ENCODE results near the gene SCARB2. TPM values are rescaled to one million over a fixed set of nuclear protein-coding genes. Genes with fewer than 3 reads are reported as not detected.
A peak's percentile ranks its signal among the peaks of the same experiment; 100 is the strongest.

The SCARB2 gene
- total and polyA plus RNA-seq, 9 donors: 101 to 154 (median 120) TPM

DNA sequence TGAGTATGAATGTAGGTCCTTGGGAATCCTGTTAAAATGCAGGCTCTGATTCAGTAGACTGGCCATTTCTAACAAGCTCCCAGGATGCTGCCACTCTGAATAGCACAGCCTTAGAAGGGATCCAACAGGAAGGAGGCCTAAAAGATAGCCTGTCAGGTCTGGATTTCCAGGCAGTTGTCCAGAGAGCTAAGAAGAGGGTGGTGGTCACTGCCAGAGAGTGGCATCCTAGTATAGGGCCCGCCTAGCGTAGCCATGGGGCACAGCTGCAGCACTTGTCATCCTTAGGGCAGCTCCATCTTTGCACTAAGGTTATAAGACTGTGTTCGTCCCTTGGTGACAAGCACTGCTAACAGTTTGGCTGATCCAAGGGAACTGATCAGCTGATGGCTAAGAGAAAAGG is 44.9 kb downstream of the SCARB2 start:
- no peak overlapping the region for H3K27ac ChIP-seq (ENCODE audit: low read length)
- H3K27me3 ChIP-seq (ENCODE audit: control insufficient read depth, insufficient read depth, low read length): no peaks in the 10 kb centered on the region
- H3K4me3 ChIP-seq (ENCODE audit: low read length): no peak overlapping the region
- H3K9me3 ChIP-seq (replicated peaks; ENCODE audit: control insufficient read depth, low read depth, low read length): no peaks in the 10 kb centered on the region
- H3K36me3 ChIP-seq (ENCODE audit: control insufficient read depth, insufficient read depth, low read length): peaks cover 55% of the 10 kb centered on the region
- no peaks in the 10 kb centered on the region for H3K4me1 ChIP-seq (ENCODE audit: control insufficient read depth, insufficient read depth, low read length)
- WGBS (ENCODE audit: insufficient coverage): 100% methylated on average over 3 of the region's 3 CpGs
- DNase-seq: no peak

DNA sequence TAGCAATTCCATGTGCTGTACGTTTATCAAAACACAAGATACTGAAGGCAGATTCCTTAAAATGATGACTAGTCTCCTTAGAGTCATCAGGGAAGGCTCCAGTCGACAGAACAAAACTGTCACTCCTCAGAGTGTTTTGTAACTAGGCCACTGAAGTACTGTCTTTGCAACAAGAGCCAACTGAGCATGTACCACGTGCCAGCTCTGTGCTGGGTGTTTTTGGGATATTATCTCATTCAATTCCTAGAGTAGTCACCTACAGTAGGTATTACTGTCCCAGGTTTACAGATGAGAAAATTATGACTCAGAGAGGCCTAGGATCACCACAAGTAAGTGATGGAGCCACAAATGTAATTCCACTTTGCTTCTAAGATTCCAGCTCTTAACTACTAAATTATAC is 47.1 kb downstream of the SCARB2 start:
- Histone ChIP-seq H3K36me3 (ENCODE audit: control insufficient read depth, insufficient read depth, low read length) (peaks cover 56% of the 10 kb centered on the region), H3K4me3 (ENCODE audit: low read length) (no peak overlapping the region), H3K9me3 (replicated peaks; ENCODE audit: control insufficient read depth, low read depth, low read length) (no peaks in the 10 kb centered on the region), H3K4me1 (ENCODE audit: control insufficient read depth, insufficient read depth, low read length) (no peaks in the 10 kb centered on the region), H3K27me3 (ENCODE audit: control insufficient read depth, insufficient read depth, low read length) (no peaks in the 10 kb centered on the region), H3K27ac (ENCODE audit: low read length) (no peak overlapping the region)
- 100% methylated on average over 2 of the region's 3 CpGs for WGBS (ENCODE audit: insufficient coverage)
- no peak for DNase-seq

DNA sequence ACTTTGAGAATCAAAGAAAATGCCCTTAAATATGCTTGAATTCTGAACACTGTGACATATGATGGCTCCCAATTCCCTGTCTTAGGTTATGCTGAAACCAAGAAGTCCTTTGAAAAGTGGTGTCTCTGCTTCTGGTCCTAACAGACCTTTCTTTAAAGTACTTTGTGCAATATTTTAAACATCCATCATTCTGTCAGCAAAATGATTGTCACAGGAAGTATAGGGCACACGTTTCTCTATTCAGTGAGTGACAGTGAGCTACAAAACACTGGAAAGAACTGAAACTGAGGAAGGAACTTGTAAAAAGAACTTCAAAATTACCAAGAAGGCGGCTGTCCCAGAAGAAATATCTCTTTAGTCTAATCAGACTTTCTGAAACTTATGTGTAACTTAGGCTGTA is 53.3 kb downstream of the SCARB2 start:
- Histone ChIP-seq H3K27me3 (ENCODE audit: control insufficient read depth, insufficient read depth, low read length) (no peaks in the 10 kb centered on the region), H3K36me3 (ENCODE audit: control insufficient read depth, insufficient read depth, low read length) (peaks cover 34% of the 10 kb centered on the region), H3K27ac (ENCODE audit: low read length) (no peak overlapping the region), H3K9me3 (replicated peaks; ENCODE audit: control insufficient read depth, low read depth, low read length) (no peaks in the 10 kb centered on the region), H3K4me3 (ENCODE audit: low read length) (no peak overlapping the region), H3K4me1 (ENCODE audit: control insufficient read depth, insufficient read depth, low read length) (peaks cover 8% of the 10 kb centered on the region)
- WGBS (ENCODE audit: insufficient coverage): no CpG with 5 or more reads among the region's 2 CpGs
- no peak for DNase-seq

DNA sequence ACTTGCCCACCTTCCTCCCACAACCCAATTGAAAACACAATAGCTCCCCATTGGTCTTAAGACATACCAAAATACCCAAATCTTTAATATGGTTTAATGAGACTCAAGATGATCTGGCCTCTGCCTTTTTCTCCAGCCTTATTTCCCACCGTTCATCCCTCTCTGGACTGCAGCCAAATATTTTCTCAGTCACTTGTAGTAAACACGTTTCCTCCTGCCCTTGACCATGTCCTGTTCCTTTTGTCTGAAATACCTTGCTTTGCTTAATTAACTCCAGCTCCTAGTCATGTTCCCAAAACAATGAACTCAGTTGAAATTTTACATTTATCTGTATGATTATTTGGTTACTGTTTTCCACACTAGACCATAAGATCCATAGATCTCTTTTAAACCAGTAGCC is 57.0 kb downstream of the SCARB2 start:
- no peaks in the 10 kb centered on the region for H3K9me3 ChIP-seq (replicated peaks; ENCODE audit: control insufficient read depth, low read depth, low read length)
- H3K4me3 ChIP-seq (ENCODE audit: low read length): no peak overlapping the region
- H3K27me3 ChIP-seq (ENCODE audit: control insufficient read depth, insufficient read depth, low read length): no peaks in the 10 kb centered on the region
- no peak overlapping the region for H3K27ac ChIP-seq (ENCODE audit: low read length)
- H3K4me1 ChIP-seq (ENCODE audit: control insufficient read depth, insufficient read depth, low read length): peaks cover 8% of the 10 kb centered on the region
- 6% methylated on average over 2 of the region's 2 CpGs for WGBS (ENCODE audit: insufficient coverage)
- peak; percentile 20 for DNase-seq
- peaks cover 12% of the 10 kb centered on the region for H3K36me3 ChIP-seq (ENCODE audit: control insufficient read depth, insufficient read depth, low read length)

DNA sequence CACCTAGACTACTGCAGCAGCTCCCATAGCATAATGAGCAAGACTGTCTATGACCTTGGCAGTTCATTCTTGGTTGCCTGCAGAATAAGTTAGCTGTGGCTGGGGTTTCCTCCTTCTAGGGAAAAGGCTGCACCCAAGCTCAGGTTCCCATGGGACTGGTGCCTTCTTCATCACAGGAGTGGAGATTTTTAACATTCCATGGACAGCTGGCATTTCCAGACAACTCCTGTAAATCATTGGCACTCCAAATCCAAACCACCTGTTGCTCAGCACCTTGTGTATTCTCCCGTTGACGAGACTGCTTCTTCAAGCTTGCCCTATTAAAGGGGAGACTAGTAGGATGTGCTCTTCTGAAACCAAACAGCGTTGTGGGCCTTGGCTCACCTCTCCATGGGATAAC is 57.6 kb downstream of the SCARB2 start:
- no peaks in the 10 kb centered on the region for H3K9me3 ChIP-seq (replicated peaks; ENCODE audit: control insufficient read depth, low read depth, low read length)
- H3K27me3 ChIP-seq (ENCODE audit: control insufficient read depth, insufficient read depth, low read length): no peaks in the 10 kb centered on the region
- peaks cover 8% of the 10 kb centered on the region for H3K4me1 ChIP-seq (ENCODE audit: control insufficient read depth, insufficient read depth, low read length)
- no peak overlapping the region for H3K4me3 ChIP-seq (ENCODE audit: low read length)
- H3K36me3 ChIP-seq (ENCODE audit: control insufficient read depth, insufficient read depth, low read length): peaks cover 7% of the 10 kb centered on the region
- no peak overlapping the region for H3K27ac ChIP-seq (ENCODE audit: low read length)
- no CpG with 5 or more reads among the region's 3 CpGs for WGBS (ENCODE audit: insufficient coverage)
- DNase-seq: peak; percentile 10

DNA sequence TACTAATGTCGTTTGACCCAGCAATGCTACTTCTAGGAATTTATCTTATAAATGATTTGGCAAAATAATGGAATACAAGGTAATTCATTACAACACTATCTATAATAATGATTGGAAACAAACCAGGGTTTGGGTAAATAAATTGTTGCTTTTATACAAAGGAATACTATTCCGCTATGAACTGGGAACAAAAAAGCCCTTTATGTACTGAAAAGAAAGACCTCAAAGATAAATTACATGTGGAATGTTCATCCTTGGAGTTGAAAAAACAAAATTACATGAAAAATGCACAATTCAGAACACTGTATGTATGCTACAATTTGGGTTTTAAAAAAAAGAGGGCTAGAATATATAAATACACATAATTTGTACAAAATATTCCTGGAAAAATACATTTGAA is 60.3 kb downstream of the SCARB2 start:
- Histone ChIP-seq H3K36me3 (ENCODE audit: control insufficient read depth, insufficient read depth, low read length) (peaks cover 3% of the 10 kb centered on the region), H3K27ac (ENCODE audit: low read length) (no peak overlapping the region), H3K9me3 (replicated peaks; ENCODE audit: control insufficient read depth, low read depth, low read length) (no peaks in the 10 kb centered on the region), H3K4me3 (ENCODE audit: low read length) (no peak overlapping the region), H3K27me3 (ENCODE audit: control insufficient read depth, insufficient read depth, low read length) (no peaks in the 10 kb centered on the region), H3K4me1 (ENCODE audit: control insufficient read depth, insufficient read depth, low read length) (peaks cover 14% of the 10 kb centered on the region)
- DNase-seq: no peak
- WGBS (ENCODE audit: insufficient coverage): no CpG with 5 or more reads among the region's 2 CpGs

DNA sequence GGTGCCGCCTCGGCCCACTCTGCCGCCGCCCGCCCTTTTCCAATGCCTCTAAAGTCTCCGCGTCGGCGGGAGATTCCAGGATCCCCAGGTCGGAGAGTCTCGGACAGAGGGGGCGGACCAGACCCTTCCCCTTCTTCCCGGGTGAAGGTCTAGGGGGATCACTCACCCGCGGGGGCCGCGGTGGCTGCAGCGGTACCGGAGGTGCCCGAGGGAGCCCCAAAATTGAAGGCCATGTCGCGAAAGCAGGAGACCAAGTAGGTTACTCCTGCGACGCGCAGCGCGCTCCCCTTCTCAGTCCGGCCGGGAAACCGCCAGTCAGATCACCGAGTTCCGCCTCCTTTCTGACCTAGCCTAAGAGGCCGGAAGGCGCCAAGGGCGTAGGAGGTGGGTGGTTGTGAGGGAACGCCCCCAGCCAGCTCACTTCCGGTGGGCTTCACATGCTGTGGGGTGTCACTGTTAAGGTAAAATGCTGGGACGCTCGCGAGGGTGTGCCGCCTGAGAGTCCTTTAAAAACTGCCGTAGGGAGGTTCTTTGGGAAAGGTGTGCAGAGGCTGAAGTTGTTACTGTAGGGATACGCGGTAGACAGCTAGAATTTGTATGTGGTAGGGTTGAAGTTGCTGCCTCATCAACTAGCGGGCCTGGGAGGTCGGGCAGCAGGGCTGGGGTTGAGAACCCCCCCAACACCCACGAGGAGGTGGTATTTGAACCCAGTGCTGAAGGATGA is 65.3 kb downstream of the SCARB2 start, which contains the start of gene NUP54:
Gene NUP54, minus strand, starts transcription at position 256 of the 724 bp plus-strand sequence. Its CDS starts 23 bp downstream, at position 233.
- DNase-seq: peak; percentile 99
- H3K27ac ChIP-seq (ENCODE audit: low read length): peak within 1 kb of the TSS; percentile 98
- peaks cover 3% of the 10 kb centered on the region for H3K36me3 ChIP-seq (ENCODE audit: control insufficient read depth, insufficient read depth, low read length)
- WGBS (ENCODE audit: insufficient coverage): 0% methylated on average over 35 of the region's 47 CpGs
- peak within 1 kb of the TSS; percentile 98 for H3K4me3 ChIP-seq (ENCODE audit: low read length)
- no peaks in the 10 kb centered on the region for H3K9me3 ChIP-seq (replicated peaks; ENCODE audit: control insufficient read depth, low read depth, low read length)
- H3K4me1 ChIP-seq (ENCODE audit: control insufficient read depth, insufficient read depth, low read length): peaks cover 9% of the 10 kb centered on the region
- H3K27me3 ChIP-seq (ENCODE audit: control insufficient read depth, insufficient read depth, low read length): no peaks in the 10 kb centered on the region

DNA sequence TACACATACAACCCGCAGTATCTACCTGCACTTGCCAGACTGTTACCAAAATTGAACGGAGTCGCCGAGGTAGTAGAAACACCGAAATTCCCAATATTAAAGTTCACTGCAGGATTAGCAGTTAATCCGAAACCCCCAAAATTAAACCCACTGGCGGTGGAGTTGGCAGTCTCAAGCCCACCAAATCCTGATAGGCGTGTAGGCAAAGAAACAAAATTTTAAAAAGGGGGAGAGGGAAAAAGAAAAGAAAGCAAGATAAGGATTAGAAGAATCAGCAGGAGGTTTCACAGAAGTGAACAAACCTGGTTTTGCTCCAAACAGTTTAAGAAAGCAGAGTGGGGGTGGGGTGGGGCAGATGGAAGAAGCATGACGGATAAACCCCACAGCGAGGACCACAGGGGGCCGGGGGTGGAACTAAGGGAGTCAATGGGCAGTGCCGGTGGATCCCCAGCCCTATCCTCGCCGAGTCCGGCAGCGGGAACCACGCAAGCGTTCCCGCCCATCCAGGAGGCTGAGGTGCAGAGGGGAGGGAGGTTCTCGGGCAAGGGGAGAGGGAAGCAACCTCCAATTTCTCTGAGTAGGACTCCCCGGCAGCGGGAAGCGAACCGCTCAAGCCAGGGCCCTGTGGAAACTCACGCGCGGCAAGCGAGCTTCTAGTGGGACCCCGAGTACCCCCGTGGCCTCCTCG is 66.0 kb downstream of the SCARB2 start:
- Histone ChIP-seq H3K36me3 (ENCODE audit: control insufficient read depth, insufficient read depth, low read length) (peaks cover 5% of the 10 kb centered on the region), H3K27ac (ENCODE audit: low read length) (peak overlapping the region; percentile 98), H3K4me3 (ENCODE audit: low read length) (peak overlapping the region; percentile 98), H3K9me3 (replicated peaks; ENCODE audit: control insufficient read depth, low read depth, low read length) (no peaks in the 10 kb centered on the region), H3K27me3 (ENCODE audit: control insufficient read depth, insufficient read depth, low read length) (no peaks in the 10 kb centered on the region), H3K4me1 (ENCODE audit: control insufficient read depth, insufficient read depth, low read length) (peaks cover 9% of the 10 kb centered on the region)
- under 1% methylated on average over 20 of the region's 31 CpGs for WGBS (ENCODE audit: insufficient coverage)
- DNase-seq: peak; percentile 79

DNA sequence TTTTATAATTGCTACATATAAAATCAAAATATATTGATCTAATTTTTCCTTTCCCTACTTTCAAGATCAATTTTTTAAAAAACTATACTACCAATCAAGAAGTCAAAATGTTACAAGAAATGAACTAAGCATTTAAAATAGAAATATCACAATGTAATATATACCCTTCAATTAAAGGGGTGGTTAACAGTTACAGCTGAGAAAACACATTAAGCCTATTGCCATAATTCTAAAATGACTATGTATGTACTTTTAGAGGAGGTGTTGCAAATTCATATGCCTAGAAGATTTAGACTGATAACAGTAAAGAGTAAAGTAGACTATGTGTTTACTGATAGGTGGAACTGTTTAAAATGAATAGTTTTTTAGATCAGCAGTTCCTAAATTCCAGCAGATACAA is 69.1 kb downstream of the SCARB2 start:
- no peak overlapping the region for H3K27ac ChIP-seq (ENCODE audit: low read length)
- no peaks in the 10 kb centered on the region for H3K9me3 ChIP-seq (replicated peaks; ENCODE audit: control insufficient read depth, low read depth, low read length)
- H3K36me3 ChIP-seq (ENCODE audit: control insufficient read depth, insufficient read depth, low read length): peaks cover 18% of the 10 kb centered on the region
- H3K4me1 ChIP-seq (ENCODE audit: control insufficient read depth, insufficient read depth, low read length): peaks cover 9% of the 10 kb centered on the region
- no peak overlapping the region for H3K4me3 ChIP-seq (ENCODE audit: low read length)
- H3K27me3 ChIP-seq (ENCODE audit: control insufficient read depth, insufficient read depth, low read length): no peaks in the 10 kb centered on the region
- no peak for DNase-seq

DNA sequence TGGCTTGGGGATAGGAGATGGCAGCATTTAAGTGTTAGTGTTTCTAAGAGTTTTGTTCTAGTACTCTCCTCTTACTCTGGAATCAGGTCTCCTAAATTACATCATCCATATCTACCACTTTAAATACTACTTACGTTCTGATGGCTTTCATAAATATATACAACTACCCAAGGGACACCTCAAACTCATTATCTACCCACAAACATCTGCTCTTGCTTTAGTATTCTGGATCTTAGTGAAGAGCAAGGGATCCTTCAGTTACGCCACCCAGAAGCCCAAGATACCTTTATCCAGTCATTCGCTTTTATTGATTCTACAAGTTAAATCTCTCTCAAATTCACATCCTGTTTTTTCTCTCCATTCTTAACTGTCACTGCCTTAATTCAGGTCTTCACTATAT is 72.4 kb downstream of the SCARB2 start:
- Histone ChIP-seq H3K36me3 (ENCODE audit: control insufficient read depth, insufficient read depth, low read length) (peaks cover 29% of the 10 kb centered on the region), H3K9me3 (replicated peaks; ENCODE audit: control insufficient read depth, low read depth, low read length) (no peaks in the 10 kb centered on the region)

More for the DNA sequence above, 72.4 kb downstream of the SCARB2 start:
- H3K4me3 ChIP-seq (ENCODE audit: low read length): no peak overlapping the region
- H3K4me1 ChIP-seq (ENCODE audit: control insufficient read depth, insufficient read depth, low read length): no peaks in the 10 kb centered on the region
- whole genome bisulfite sequencing (ENCODE audit: insufficient coverage): 100% methylated on average over 1 of the region's 3 CpGs
- H3K27me3 ChIP-seq (ENCODE audit: control insufficient read depth, insufficient read depth, low read length): no peaks in the 10 kb centered on the region
- no peak overlapping the region for H3K27ac ChIP-seq (ENCODE audit: low read length)
- DNase-seq: no peak

All from muscle of leg (tissue), 11 donors.